Muscle layer of duodenum (tissue), 2 donors: ENCODE measurements around the gene SPRR1A.

Source experiments
- H3K27ac ChIP-seq: one replicate; pipeline ENCODE4 v1.7.0; 2013; ENCODE audit warnings: mild to moderate bottlenecking, low read length
- H3K27me3 ChIP-seq: one replicate; pipeline ENCODE4 v1.7.0; 2013; ENCODE audit warnings: low read depth, mild to moderate bottlenecking, control low read depth, low read length
- H3K36me3 ChIP-seq, 2 donors: one replicate each; pipeline ENCODE4 v1.7.0; 2013; ENCODE audit warnings: low read length in 2 of 2, control low read depth in 1 of 2, mild to moderate bottlenecking in 1 of 2; ENCODE audit not compliant: insufficient read depth in 2 of 2, control insufficient read depth in 1 of 2
- H3K4me1 ChIP-seq, 2 donors: one replicate each; pipeline ENCODE4 v1.7.0; 2013; ENCODE audit warnings: low read length in 2 of 2, mild to moderate bottlenecking in 2 of 2, control low read depth in 1 of 2, moderate library complexity in 1 of 2; ENCODE audit not compliant: insufficient read depth in 2 of 2, control insufficient read depth in 1 of 2
- H3K4me3 ChIP-seq, 2 donors: one replicate each; pipeline ENCODE4 v1.7.0; 2013; ENCODE audit warnings: low read length in 2 of 2, low read depth in 1 of 2, mild to moderate bottlenecking in 1 of 2
- H3K9me3 ChIP-seq, 2 donors: one replicate each; pipeline ENCODE4 v1.7.0; 2013; ENCODE audit warnings: low read length in 2 of 2, control low read depth in 1 of 2, mild to moderate bottlenecking in 1 of 2; ENCODE audit not compliant: control insufficient read depth in 1 of 2
- donor health status: healthy.

SPRR1A gene

GRCh38 chr1:152959801-152960451, 24.0 kb upstream of the SPRR1A start:
- H3K36me3 ChIP-seq: no peaks in the 10 kb centered on the region
- no peaks in the 10 kb centered on the region for H3K27me3 ChIP-seq
- H3K9me3 ChIP-seq: no peaks in the 10 kb centered on the region
- H3K4me3 ChIP-seq: no peak overlapping the region
- no peaks in the 10 kb centered on the region for H3K4me1 ChIP-seq
- H3K27ac ChIP-seq: no peak overlapping the region

GRCh38 chr1:152960452-152961044, 23.3 kb upstream of the SPRR1A start:
- Histone ChIP-seq H3K4me3 (no peak overlapping the region), H3K27me3 (no peaks in the 10 kb centered on the region), H3K9me3 (no peaks in the 10 kb centered on the region), H3K36me3 (no peaks in the 10 kb centered on the region), H3K4me1 (no peaks in the 10 kb centered on the region), H3K27ac (no peak overlapping the region)

GRCh38 chr1:152961226-152961891, 22.5 kb upstream of the SPRR1A start:
- Histone ChIP-seq H3K4me1 (no peaks in the 10 kb centered on the region), H3K27ac (no peak overlapping the region), H3K9me3 (no peaks in the 10 kb centered on the region), H3K4me3 (no peak overlapping the region), H3K27me3 (no peaks in the 10 kb centered on the region), H3K36me3 (no peaks in the 10 kb centered on the region)

- H3K27me3 ChIP-seq: no peaks in the 10 kb centered on the region
- H3K4me1 ChIP-seq: no peaks in the 10 kb centered on the region
- no peaks in the 10 kb centered on the region for H3K36me3 ChIP-seq
- no peak overlapping the region for H3K4me3 ChIP-seq
- no peaks in the 10 kb centered on the region for H3K9me3 ChIP-seq
- no peak overlapping the region for H3K27ac ChIP-seq
These were observed 20.9 kb upstream of the SPRR1A start for GRCh38 chr1:152962876-152963415.

- no peak overlapping the region for H3K27ac ChIP-seq
- H3K36me3 ChIP-seq: no peaks in the 10 kb centered on the region
- no peak overlapping the region for H3K4me3 ChIP-seq
- no peaks in the 10 kb centered on the region for H3K4me1 ChIP-seq
- no peaks in the 10 kb centered on the region for H3K27me3 ChIP-seq
- no peaks in the 10 kb centered on the region for H3K9me3 ChIP-seq
These were observed 19.3 kb upstream of the SPRR1A start for GRCh38 chr1:152964536-152964935.

GRCh38 chr1:152965853-152966252, 18.0 kb upstream of the SPRR1A start:
- H3K27me3 ChIP-seq: no peaks in the 10 kb centered on the region
- H3K36me3 ChIP-seq: no peaks in the 10 kb centered on the region
- no peak overlapping the region for H3K4me3 ChIP-seq
- H3K4me1 ChIP-seq: no peaks in the 10 kb centered on the region
- no peak overlapping the region for H3K27ac ChIP-seq
- H3K9me3 ChIP-seq: no peaks in the 10 kb centered on the region

- H3K4me1 ChIP-seq: no peaks in the 10 kb centered on the region
- no peak overlapping the region for H3K4me3 ChIP-seq
- no peaks in the 10 kb centered on the region for H3K9me3 ChIP-seq
- no peaks in the 10 kb centered on the region for H3K27me3 ChIP-seq
- H3K36me3 ChIP-seq: no peaks in the 10 kb centered on the region
- H3K27ac ChIP-seq: no peak overlapping the region
These were observed 16.7 kb upstream of the SPRR1A start for GRCh38 chr1:152967201-152967600.

GRCh38 chr1:152968248-152968647, 15.6 kb upstream of the SPRR1A start:
- Histone ChIP-seq H3K4me3 (no peak overlapping the region), H3K9me3 (no peaks in the 10 kb centered on the region), H3K27me3 (no peaks in the 10 kb centered on the region), H3K27ac (no peak overlapping the region), H3K4me1 (no peaks in the 10 kb centered on the region), H3K36me3 (no peaks in the 10 kb centered on the region)

- Histone ChIP-seq H3K27me3 (no peaks in the 10 kb centered on the region), H3K27ac (no peak overlapping the region), H3K36me3 (no peaks in the 10 kb centered on the region), H3K9me3 (no peaks in the 10 kb centered on the region), H3K4me3 (no peak overlapping the region), H3K4me1 (no peaks in the 10 kb centered on the region)
These were observed 14.8 kb upstream of the SPRR1A start for GRCh38 chr1:152969036-152969435.

- no peak within 1 kb of the TSS for H3K27ac ChIP-seq
- no peaks in the 10 kb centered on the region for H3K4me1 ChIP-seq
- H3K9me3 ChIP-seq: no peaks in the 10 kb centered on the region
- H3K4me3 ChIP-seq: no peak within 1 kb of the TSS
- H3K36me3 ChIP-seq: no peaks in the 10 kb centered on the region
- H3K27me3 ChIP-seq: no peaks in the 10 kb centered on the region
These were observed 13.4 kb upstream of the SPRR1A start, which contains the start of gene SPRR4 for GRCh38 chr1:152970495-152970894. TSS of gene SPRR4 (plus strand) at chr1:152970648. CDS start at chr1:152971891, 1,243 bp downstream.

GRCh38 chr1:152972196-152972886, 11.5 kb upstream of the SPRR1A start:
- Histone ChIP-seq H3K4me1 (no peaks in the 10 kb centered on the region), H3K9me3 (no peaks in the 10 kb centered on the region), H3K36me3 (no peaks in the 10 kb centered on the region), H3K27ac (no peak overlapping the region), H3K27me3 (no peaks in the 10 kb centered on the region), H3K4me3 (no peak overlapping the region)
